ENCODE measurements around the gene EIF3J.

DNA sequence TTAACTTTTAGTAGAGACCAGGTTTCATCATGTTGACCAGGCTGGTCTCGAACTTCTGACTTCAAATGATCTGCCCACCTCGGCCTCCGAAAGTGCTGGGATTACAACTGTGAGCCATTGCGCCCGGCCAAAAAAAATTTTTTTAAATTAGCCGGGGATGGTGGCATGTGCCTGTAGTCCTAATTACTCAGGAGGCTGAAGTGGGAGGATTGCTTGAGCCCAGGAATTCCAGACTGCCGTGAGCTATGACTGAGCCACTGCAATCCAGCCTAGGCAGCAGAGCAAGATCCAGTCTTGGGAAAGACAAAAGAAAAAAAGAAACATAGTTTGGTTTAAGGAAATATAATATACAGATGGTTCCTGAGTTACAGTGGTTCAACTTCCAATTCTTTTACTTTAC, 44.9 kb upstream of the EIF3J start:
- TF ChIP-seq, protein P1, sequence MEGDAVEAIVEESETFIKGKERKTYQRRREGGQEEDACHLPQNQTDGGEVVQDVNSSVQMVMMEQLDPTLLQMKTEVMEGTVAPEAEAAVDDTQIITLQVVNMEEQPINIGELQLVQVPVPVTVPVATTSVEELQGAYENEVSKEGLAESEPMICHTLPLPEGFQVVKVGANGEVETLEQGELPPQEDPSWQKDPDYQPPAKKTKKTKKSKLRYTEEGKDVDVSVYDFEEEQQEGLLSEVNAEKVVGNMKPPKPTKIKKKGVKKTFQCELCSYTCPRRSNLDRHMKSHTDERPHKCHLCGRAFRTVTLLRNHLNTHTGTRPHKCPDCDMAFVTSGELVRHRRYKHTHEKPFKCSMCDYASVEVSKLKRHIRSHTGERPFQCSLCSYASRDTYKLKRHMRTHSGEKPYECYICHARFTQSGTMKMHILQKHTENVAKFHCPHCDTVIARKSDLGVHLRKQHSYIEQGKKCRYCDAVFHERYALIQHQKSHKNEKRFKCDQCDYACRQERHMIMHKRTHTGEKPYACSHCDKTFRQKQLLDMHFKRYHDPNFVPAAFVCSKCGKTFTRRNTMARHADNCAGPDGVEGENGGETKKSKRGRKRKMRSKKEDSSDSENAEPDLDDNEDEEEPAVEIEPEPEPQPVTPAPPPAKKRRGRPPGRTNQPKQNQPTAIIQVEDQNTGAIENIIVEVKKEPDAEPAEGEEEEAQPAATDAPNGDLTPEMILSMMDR (conservative IDR thresholded peaks at IDR 0.05), result no peak
- no peak for TF ChIP-seq ZFX (IDR thresholded peaks at IDR 0.05)

Data from C4-2B (cell line).